NCI-H82 (cell line): ENCODE data around the gene SLC43A1.
A peak's percentile ranks its signal among the peaks of the same experiment; 100 is the strongest.

Experiments
- DNase-seq: peaks from one replicate; lab custom pipeline; 2025; lab: John Stamatoyannopoulos, UW

Gene SLC43A1

GRCh38 chr11:57497303-57498247, 17.9 kb downstream of the SLC43A1 start:
- no peak for DNase-seq

GRCh38 chr11:57496109-57496820, 19.2 kb downstream of the SLC43A1 start:
- peak; percentile 76 for DNase-seq

GRCh38 chr11:57493507-57494503, 21.7 kb downstream of the SLC43A1 start:
- peak; percentile 79 for DNase-seq

- peak; percentile 59 for DNase-seq
Observed at GRCh38 chr11:57491371-57492061, 24.0 kb downstream of the SLC43A1 start.

GRCh38 chr11:57490456-57491248, 24.9 kb downstream of the SLC43A1 start:
- no peak for DNase-seq

GRCh38 chr11:57487920-57488659, 27.4 kb downstream of the SLC43A1 start:
- DNase-seq, result no peak

GRCh38 chr11:57487021-57487778, 28.3 kb downstream of the SLC43A1 start:
- DNase-seq, result no peak

- no peak for DNase-seq
Observed at GRCh38 chr11:57485217-57485990, 30.1 kb downstream of the SLC43A1 start.

GRCh38 chr11:57484141-57484710, 31.3 kb downstream of the SLC43A1 start:
- no peak for DNase-seq

- DNase-seq, result no peak
Observed at GRCh38 chr11:57483562-57483918, 32.0 kb downstream of the SLC43A1 start.

GRCh38 chr11:57482782-57483561, 32.5 kb downstream of the SLC43A1 start:
- DNase-seq, result peak; percentile 92

GRCh38 chr11:57481915-57482781, 33.4 kb downstream of the SLC43A1 start:
- DNase-seq, result peak; percentile 58

- DNase-seq, result peak; percentile 37
Observed at GRCh38 chr11:57481315-57481714, 34.2 kb downstream of the SLC43A1 start.

- DNase-seq, result peak; percentile 98
Observed at GRCh38 chr11:57480409-57481137, 34.9 kb downstream of the SLC43A1 start.

GRCh38 chr11:57479911-57480310, 35.6 kb downstream of the SLC43A1 start:
- DNase-seq, result peak; percentile 35
